C4-2B (cell line): ENCODE results near the gene WBP11.

Experiments
- ZFX ChIP-seq: fragments of 450-650 bp; IDR thresholded peaks from 2 replicates; pipeline ENCODE4 v1.6.1; 2017
- TF ChIP-seq, protein P1 (sequence below): fragments of 450-650 bp; conservative IDR thresholded peaks from 2 replicates; pipeline ENCODE4 v1.5.1; 2017; ENCODE audit warnings: mild to moderate bottlenecking

GRCh38 chr12:14844401-14844800, 41.1 kb upstream of the WBP11 start:
- TF ChIP-seq, protein P1, sequence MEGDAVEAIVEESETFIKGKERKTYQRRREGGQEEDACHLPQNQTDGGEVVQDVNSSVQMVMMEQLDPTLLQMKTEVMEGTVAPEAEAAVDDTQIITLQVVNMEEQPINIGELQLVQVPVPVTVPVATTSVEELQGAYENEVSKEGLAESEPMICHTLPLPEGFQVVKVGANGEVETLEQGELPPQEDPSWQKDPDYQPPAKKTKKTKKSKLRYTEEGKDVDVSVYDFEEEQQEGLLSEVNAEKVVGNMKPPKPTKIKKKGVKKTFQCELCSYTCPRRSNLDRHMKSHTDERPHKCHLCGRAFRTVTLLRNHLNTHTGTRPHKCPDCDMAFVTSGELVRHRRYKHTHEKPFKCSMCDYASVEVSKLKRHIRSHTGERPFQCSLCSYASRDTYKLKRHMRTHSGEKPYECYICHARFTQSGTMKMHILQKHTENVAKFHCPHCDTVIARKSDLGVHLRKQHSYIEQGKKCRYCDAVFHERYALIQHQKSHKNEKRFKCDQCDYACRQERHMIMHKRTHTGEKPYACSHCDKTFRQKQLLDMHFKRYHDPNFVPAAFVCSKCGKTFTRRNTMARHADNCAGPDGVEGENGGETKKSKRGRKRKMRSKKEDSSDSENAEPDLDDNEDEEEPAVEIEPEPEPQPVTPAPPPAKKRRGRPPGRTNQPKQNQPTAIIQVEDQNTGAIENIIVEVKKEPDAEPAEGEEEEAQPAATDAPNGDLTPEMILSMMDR, result no peak
- TF ChIP-seq ZFX, result no peak
